Sciatic nerve (tissue), 2 donors: ENCODE measurements around the gene NISCH. TPM values are rescaled to one million over a fixed set of nuclear protein-coding genes. Genes with fewer than 3 reads are reported as not detected.
A peak's percentile ranks its signal among the peaks of the same experiment; 100 is the strongest.

Experiments
- ATAC-seq: fragments of 200-7000 bp; cut with Tn5 transposase; one replicate; pipeline ENCODE4 v1.9.1; 2020; ENCODE audit warnings: mild to moderate bottlenecking, moderate library complexity
- DNase-seq: peaks from one replicate; pipeline ENCODE4 v3.0.0-alpha.2; 2020; ENCODE audit warnings: low spot score
- intact Hi-C: fragments of 100-400 bp; cut with DNase I; formaldehyde crosslinking; loops from one replicate; pipeline ENCODE4 v1.14.2; 2022
- total RNA-seq: library from RNA; stranded (reverse); fragmentation: NEBNext Ultra II Directional; extraction: Animal tissue kit (Norgen Biotek cat#: 25700); gene quantifications from one replicate; pipeline ENCODE4 v1.2.1, GENCODE V29; 2021
- donor health status: DM: no; HTN: no; CAD: no.
- donor health status: DM: no; HTN: no; CAD: no.

The NISCH gene
- total RNA-seq, 1 donor from 2014 or later: 163 TPM

- no peak for ATAC-seq
- DNase-seq: no peak
- intact Hi-C loops: loop anchor here (10.0 kb wide), 1 partner anchor 227 kb away; the partner anchor contains the start of genes GNL3 and PBRM1
Observed at GRCh38 chr3:52458031-52458760, 2.8 kb downstream of the NISCH start.

GRCh38 chr3:52458770-52459545, 3.6 kb downstream of the NISCH start:
- DNase-seq (no peak), ATAC-seq (no peak)
- intact Hi-C loops: loop anchor here (10.0 kb wide), 1 partner anchor 226 kb away; the partner anchor contains the start of genes GNL3 and PBRM1

GRCh38 chr3:52461874-52462273, 6.5 kb downstream of the NISCH start:
- DNase-seq (no peak), ATAC-seq (peak; percentile 81)
- intact Hi-C loops: no loop called here

GRCh38 chr3:52463416-52463815, 8.0 kb downstream of the NISCH start:
- no peak for ATAC-seq
- intact Hi-C loops: no loop called here
- no peak for DNase-seq

GRCh38 chr3:52468336-52468735, 12.9 kb downstream of the NISCH start:
- no peak for DNase-seq
- ATAC-seq: peak; percentile 74
- intact Hi-C loops: no loop called here

GRCh38 chr3:52469001-52469400, 13.6 kb downstream of the NISCH start:
- intact Hi-C loops: no loop called here
- ATAC-seq (no peak), DNase-seq (no peak)

- DNase-seq (no peak), ATAC-seq (no peak)
- intact Hi-C loops: no loop called here
Observed at GRCh38 chr3:52470920-52471319, 15.5 kb downstream of the NISCH start.

- DNase-seq (peak; percentile 83), ATAC-seq (peak; percentile 70)
- intact Hi-C loops: no loop called here
Observed at GRCh38 chr3:52471371-52472238, 16.2 kb downstream of the NISCH start.

GRCh38 chr3:52472239-52473000, 17.0 kb downstream of the NISCH start:
- DNase-seq (no peak), ATAC-seq (no peak)
- intact Hi-C loops: no loop called here

- intact Hi-C loops: no loop called here
- ATAC-seq (peak; percentile 7), DNase-seq (no peak)
Observed at GRCh38 chr3:52473026-52473425, 17.6 kb downstream of the NISCH start.

- no peak for DNase-seq
- no peak for ATAC-seq
- intact Hi-C loops: no loop called here
Observed at GRCh38 chr3:52477076-52477795, 21.8 kb downstream of the NISCH start.

GRCh38 chr3:52477796-52478095, 22.3 kb downstream of the NISCH start:
- intact Hi-C loops: no loop called here
- no peak for DNase-seq
- ATAC-seq: no peak

GRCh38 chr3:52479037-52479876, 23.9 kb downstream of the NISCH start:
- DNase-seq: no peak
- no peak for ATAC-seq
- intact Hi-C loops: no loop called here

- intact Hi-C loops: no loop called here
- no peak for ATAC-seq
- no peak for DNase-seq
Observed at GRCh38 chr3:52479877-52480575, 24.6 kb downstream of the NISCH start.

GRCh38 chr3:52480768-52481715, 25.6 kb downstream of the NISCH start:
- peak; percentile 63 for ATAC-seq
- DNase-seq: no peak
- intact Hi-C loops: no loop called here
